ENCODE results near the gene LENG9. TPM values are rescaled to one million over a fixed set of nuclear protein-coding genes. Genes with fewer than 3 reads are reported as not detected.

LENG9 gene
- total RNA-seq, 1 donor from 2014 or later = 1.7 TPM

GRCh38 chr19:54489766-54490165 lies 26.2 kb upstream of the LENG9 start:
- intact Hi-C loops (cut with micrococcal nuclease) = no loop called here
- Histone ChIP-seq H3K27me3 (ENCODE audit: low read depth) (peaks cover 67% of the 10 kb centered on the region), H3K9me3 (replicated peaks) (no peaks in the 10 kb centered on the region), H3K4me1 (no peaks in the 10 kb centered on the region), H3K36me3 (no peaks in the 10 kb centered on the region), H3K4me3 (no peak overlapping the region), H3K27ac (replicated peaks) (no peak overlapping the region)
- TF ChIP-seq, protein P1, sequence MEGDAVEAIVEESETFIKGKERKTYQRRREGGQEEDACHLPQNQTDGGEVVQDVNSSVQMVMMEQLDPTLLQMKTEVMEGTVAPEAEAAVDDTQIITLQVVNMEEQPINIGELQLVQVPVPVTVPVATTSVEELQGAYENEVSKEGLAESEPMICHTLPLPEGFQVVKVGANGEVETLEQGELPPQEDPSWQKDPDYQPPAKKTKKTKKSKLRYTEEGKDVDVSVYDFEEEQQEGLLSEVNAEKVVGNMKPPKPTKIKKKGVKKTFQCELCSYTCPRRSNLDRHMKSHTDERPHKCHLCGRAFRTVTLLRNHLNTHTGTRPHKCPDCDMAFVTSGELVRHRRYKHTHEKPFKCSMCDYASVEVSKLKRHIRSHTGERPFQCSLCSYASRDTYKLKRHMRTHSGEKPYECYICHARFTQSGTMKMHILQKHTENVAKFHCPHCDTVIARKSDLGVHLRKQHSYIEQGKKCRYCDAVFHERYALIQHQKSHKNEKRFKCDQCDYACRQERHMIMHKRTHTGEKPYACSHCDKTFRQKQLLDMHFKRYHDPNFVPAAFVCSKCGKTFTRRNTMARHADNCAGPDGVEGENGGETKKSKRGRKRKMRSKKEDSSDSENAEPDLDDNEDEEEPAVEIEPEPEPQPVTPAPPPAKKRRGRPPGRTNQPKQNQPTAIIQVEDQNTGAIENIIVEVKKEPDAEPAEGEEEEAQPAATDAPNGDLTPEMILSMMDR (IDR thresholded peaks at IDR 0.05; ENCODE audit: borderline replicate concordance) = no peak
- no peak for DNase-seq

- Histone ChIP-seq H3K4me1 (no peaks in the 10 kb centered on the region), H3K27me3 (ENCODE audit: low read depth) (peaks cover 67% of the 10 kb centered on the region), H3K9me3 (replicated peaks) (no peaks in the 10 kb centered on the region), H3K4me3 (no peak overlapping the region), H3K27ac (replicated peaks) (no peak overlapping the region), H3K36me3 (no peaks in the 10 kb centered on the region)
- TF ChIP-seq, protein P1 (IDR thresholded peaks at IDR 0.05; ENCODE audit: borderline replicate concordance) = no peak
- DNase-seq = no peak
- intact Hi-C loops (cut with micrococcal nuclease) = no loop called here
Observed at GRCh38 chr19:54489341-54489740, 25.8 kb upstream of the LENG9 start.

DNA sequence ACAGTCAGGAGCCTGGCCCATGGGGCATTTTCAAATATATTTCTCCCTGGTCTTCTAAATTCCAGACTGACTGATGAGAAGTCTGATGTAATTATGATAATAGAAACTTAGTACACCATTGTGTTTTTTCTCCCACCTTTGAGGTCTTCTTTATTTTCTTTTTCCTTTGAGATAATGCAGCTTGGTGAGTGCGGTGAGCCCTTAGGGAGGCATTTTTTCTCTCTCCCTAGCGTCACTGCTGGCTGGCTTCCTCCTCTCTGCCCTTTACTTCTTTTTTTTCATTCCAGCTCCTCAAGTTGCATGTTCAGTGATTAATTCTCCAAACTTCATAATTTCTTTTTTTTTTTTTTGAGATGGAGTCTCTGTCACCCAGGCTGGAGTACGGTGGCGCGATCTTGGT lies 22.3 kb upstream of the LENG9 start:
- DNase-seq = no peak
- Histone ChIP-seq H3K4me1 (peaks cover 5% of the 10 kb centered on the region), H3K4me3 (no peak overlapping the region), H3K27me3 (ENCODE audit: low read depth) (peaks cover 59% of the 10 kb centered on the region), H3K36me3 (no peaks in the 10 kb centered on the region), H3K9me3 (replicated peaks) (no peaks in the 10 kb centered on the region), H3K27ac (replicated peaks) (no peak overlapping the region)
- TF ChIP-seq, protein P1 (IDR thresholded peaks at IDR 0.05; ENCODE audit: borderline replicate concordance) = no peak
- intact Hi-C loops (cut with micrococcal nuclease) = no loop called here

GRCh38 chr19:54484451-54484850 lies 20.9 kb upstream of the LENG9 start:
- Histone ChIP-seq H3K27me3 (ENCODE audit: low read depth) (peaks cover 64% of the 10 kb centered on the region), H3K4me1 (peaks cover 5% of the 10 kb centered on the region), H3K27ac (replicated peaks) (no peak overlapping the region), H3K4me3 (no peak overlapping the region), H3K36me3 (no peaks in the 10 kb centered on the region), H3K9me3 (replicated peaks) (no peaks in the 10 kb centered on the region)
- DNase-seq = no peak
- intact Hi-C loops (cut with micrococcal nuclease) = no loop called here
- TF ChIP-seq, protein P1 (IDR thresholded peaks at IDR 0.05; ENCODE audit: borderline replicate concordance) = no peak

- Histone ChIP-seq H3K9me3 (replicated peaks) (no peaks in the 10 kb centered on the region), H3K4me3 (no peak overlapping the region), H3K4me1 (peaks cover 5% of the 10 kb centered on the region), H3K27ac (replicated peaks) (no peak overlapping the region), H3K27me3 (ENCODE audit: low read depth) (peaks cover 64% of the 10 kb centered on the region), H3K36me3 (no peaks in the 10 kb centered on the region)
- DNase-seq = no peak
- intact Hi-C loops (cut with micrococcal nuclease) = no loop called here
- TF ChIP-seq, protein P1 (IDR thresholded peaks at IDR 0.05; ENCODE audit: borderline replicate concordance) = no peak
Observed at GRCh38 chr19:54482889-54483288, 19.3 kb upstream of the LENG9 start.
